Right atrium auricular region (tissue), 2 donors: Measurements from ENCODE around the gene CD180. TPM values are rescaled to one million over a fixed set of nuclear protein-coding genes. Genes with fewer than 3 reads are reported as not detected.
A peak's percentile ranks its signal among the peaks of the same experiment; 100 is the strongest.

Experiments
- DNase-seq: peaks from one replicate; pipeline ENCODE4 v3.0.0-alpha.2; 2019; ENCODE audit warnings: low spot score
- H3K27ac ChIP-seq, 2 donors: fragments of 200-600 bp; sonication (generic); 1 replicate in 1 of 2; 2 replicates in 1 of 2; pipeline ENCODE4 v1.5.1; 2016 to 2019
- H3K27me3 ChIP-seq, 2 donors: fragments of 200-600 bp; sonication (generic); one replicate each; pipeline versions ENCODE4 v1.5.1 to v1.6.0; 2017 to 2019
- H3K36me3 ChIP-seq: fragments of 200-600 bp; sonication (generic); one replicate; pipeline ENCODE4 v1.5.1; 2016
- H3K4me1 ChIP-seq, 2 donors: fragments of 200-600 bp; sonication (generic); one replicate each; pipeline versions ENCODE4 v1.5.1 to v1.6.0; 2017 to 2019
- H3K4me3 ChIP-seq, 2 donors: fragments of 200-600 bp; sonication (generic); 1 replicate in 1 of 2; 2 replicates in 1 of 2; pipeline ENCODE4 v1.5.1; 2017 to 2019; ENCODE audit warnings: mild to moderate bottlenecking in 1 of 2, moderate library complexity in 1 of 2
- H3K9me3 ChIP-seq, 2 donors: fragments of 200-600 bp; sonication (generic); one replicate each; pipeline ENCODE4 v1.5.1; 2019
- CTCF ChIP-seq, 2 donors: fragments of 200-600 bp; sonication (generic); IDR thresholded peaks; one replicate each; pipeline ENCODE4 v1.5.1; 2019; ENCODE audit warnings: antibody characterized with exemption in 2 of 2
- total RNA-seq, 2 donors: library from RNA; depleted of rRNA; stranded (reverse); fragments of >200 nt; gene quantifications; one replicate each; pipeline ENCODE4 v1.1.0, GENCODE V29; 2016

Gene CD180
- total RNA-seq, 2 donors from 2014 or later, result 0.26 to 1.2 TPM

- no peaks in the 10 kb centered on the region for H3K27me3 ChIP-seq
- peak overlapping the region in 1 of 2 donors; percentile 75 for H3K27ac ChIP-seq
- H3K36me3 ChIP-seq, result no peaks in the 10 kb centered on the region
- DNase-seq, result no peak
- TF ChIP-seq CTCF (IDR thresholded peaks at IDR 0.05), result no peak
- H3K4me3 ChIP-seq, result no peak overlapping the region
- H3K9me3 ChIP-seq, result no peaks in the 10 kb centered on the region
- H3K4me1 ChIP-seq, result peaks cover 0 to 24% of the 10 kb centered on the region in 2 donors
Measured at GRCh38 chr5:67216564-67216963, 20.0 kb upstream of the CD180 start.

GRCh38 chr5:67215519-67216471 lies 19.2 kb upstream of the CD180 start:
- Histone ChIP-seq H3K27me3 (no peaks in the 10 kb centered on the region), H3K27ac (peak overlapping the region; percentile 53 to 75), H3K4me3 (peak overlapping the region in 1 of 2 donors; percentile 5), H3K4me1 (peaks cover 0 to 24% of the 10 kb centered on the region in 2 donors), H3K36me3 (no peaks in the 10 kb centered on the region), H3K9me3 (no peaks in the 10 kb centered on the region)
- DNase-seq, result peak; percentile 91
- TF ChIP-seq CTCF (IDR thresholded peaks at IDR 0.05), result no peak

- no peak for DNase-seq
- TF ChIP-seq CTCF (IDR thresholded peaks at IDR 0.05), result no peak
- Histone ChIP-seq H3K27ac (peak overlapping the region; percentile 53 to 75), H3K27me3 (no peaks in the 10 kb centered on the region), H3K36me3 (no peaks in the 10 kb centered on the region), H3K4me3 (no peak overlapping the region), H3K9me3 (no peaks in the 10 kb centered on the region), H3K4me1 (peaks cover 0 to 24% of the 10 kb centered on the region in 2 donors)
Measured at GRCh38 chr5:67214707-67215447, 18.3 kb upstream of the CD180 start.

- Histone ChIP-seq H3K4me1 (peaks cover 0 to 29% of the 10 kb centered on the region in 2 donors), H3K27ac (no peak overlapping the region), H3K36me3 (no peaks in the 10 kb centered on the region), H3K4me3 (no peak overlapping the region), H3K9me3 (no peaks in the 10 kb centered on the region), H3K27me3 (no peaks in the 10 kb centered on the region)
- DNase-seq, result no peak
- no peak for TF ChIP-seq CTCF (IDR thresholded peaks at IDR 0.05)
Measured at GRCh38 chr5:67214036-67214435, 17.4 kb upstream of the CD180 start.

GRCh38 chr5:67211926-67212325 lies 15.3 kb upstream of the CD180 start:
- H3K4me3 ChIP-seq, result no peak overlapping the region
- H3K27ac ChIP-seq, result no peak overlapping the region
- peaks cover 0 to 30% of the 10 kb centered on the region in 2 donors for H3K4me1 ChIP-seq
- H3K36me3 ChIP-seq, result no peaks in the 10 kb centered on the region
- DNase-seq, result no peak
- no peaks in the 10 kb centered on the region for H3K9me3 ChIP-seq
- H3K27me3 ChIP-seq, result no peaks in the 10 kb centered on the region
- TF ChIP-seq CTCF (IDR thresholded peaks at IDR 0.05), result no peak
